Tibial nerve (tissue), 4 donors: ENCODE data around the gene ZNF74.

ENCODE experiments used
- EP300 ChIP-seq, 2 donors: sonication (generic); formaldehyde crosslinking; IDR thresholded peaks; one replicate each; pipeline ENCODE4 v1.6.1; 2017; ENCODE audit warnings: antibody characterized with exemption in 2 of 2, mild to moderate bottlenecking in 1 of 2
- POLR2A ChIP-seq, 2 donors: fragments of 450-650 bp; IDR thresholded peaks; one replicate each; pipeline ENCODE4 v1.6.1; 2017; ENCODE audit warnings: antibody characterized with exemption in 2 of 2, mild to moderate bottlenecking in 2 of 2, moderate library complexity in 2 of 2
- TF ChIP-seq, protein P1 (sequence below), 5 experiments: fragments of 200-600 bp in 3 of 5; fragments of 450-650 bp in 2 of 5; sonication (generic) in 3 of 5; IDR thresholded peaks; one replicate each; pipeline ENCODE4 v1.5.1; 2016 to 2019; ENCODE audit warnings: antibody characterized with exemption in 5 of 5, mild to moderate bottlenecking in 3 of 5, moderate library complexity in 2 of 5

DNA sequence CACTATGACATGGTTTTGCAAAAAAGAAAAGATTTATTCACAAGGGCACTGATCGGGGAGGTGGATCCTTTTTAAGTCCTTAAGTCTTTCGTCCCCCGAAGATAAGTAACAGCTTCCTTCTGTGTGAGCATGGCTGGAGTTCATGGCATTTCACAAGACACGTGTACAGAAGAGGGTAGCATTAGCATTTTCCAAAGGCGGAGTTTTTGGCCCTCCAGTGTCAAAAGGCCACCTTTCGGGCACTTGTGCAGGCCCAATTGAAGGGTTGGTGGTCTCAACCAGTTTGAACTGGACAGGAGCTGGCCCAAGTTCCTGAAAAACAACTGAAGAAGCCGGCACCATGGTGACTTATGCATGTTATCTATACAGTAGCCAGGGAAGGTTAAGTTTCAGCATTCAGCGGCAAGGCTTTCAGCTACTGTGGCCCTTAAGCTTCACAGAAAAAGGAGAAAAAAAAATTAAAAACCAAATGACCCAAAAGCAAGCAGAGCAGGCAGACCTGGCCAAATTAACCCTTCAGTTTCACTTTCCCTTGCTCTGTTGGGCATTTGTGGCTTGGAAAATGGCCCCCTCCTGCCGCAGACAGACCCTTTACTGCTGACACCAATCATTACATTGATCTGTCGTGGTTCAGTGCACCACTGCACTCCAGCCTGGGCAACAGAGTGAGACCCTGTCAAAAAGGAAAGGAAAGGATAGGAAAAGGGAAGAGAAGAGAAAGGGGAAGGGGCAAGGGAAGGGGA, 18.7 kb downstream of the ZNF74 start:
- TF ChIP-seq, protein P1, sequence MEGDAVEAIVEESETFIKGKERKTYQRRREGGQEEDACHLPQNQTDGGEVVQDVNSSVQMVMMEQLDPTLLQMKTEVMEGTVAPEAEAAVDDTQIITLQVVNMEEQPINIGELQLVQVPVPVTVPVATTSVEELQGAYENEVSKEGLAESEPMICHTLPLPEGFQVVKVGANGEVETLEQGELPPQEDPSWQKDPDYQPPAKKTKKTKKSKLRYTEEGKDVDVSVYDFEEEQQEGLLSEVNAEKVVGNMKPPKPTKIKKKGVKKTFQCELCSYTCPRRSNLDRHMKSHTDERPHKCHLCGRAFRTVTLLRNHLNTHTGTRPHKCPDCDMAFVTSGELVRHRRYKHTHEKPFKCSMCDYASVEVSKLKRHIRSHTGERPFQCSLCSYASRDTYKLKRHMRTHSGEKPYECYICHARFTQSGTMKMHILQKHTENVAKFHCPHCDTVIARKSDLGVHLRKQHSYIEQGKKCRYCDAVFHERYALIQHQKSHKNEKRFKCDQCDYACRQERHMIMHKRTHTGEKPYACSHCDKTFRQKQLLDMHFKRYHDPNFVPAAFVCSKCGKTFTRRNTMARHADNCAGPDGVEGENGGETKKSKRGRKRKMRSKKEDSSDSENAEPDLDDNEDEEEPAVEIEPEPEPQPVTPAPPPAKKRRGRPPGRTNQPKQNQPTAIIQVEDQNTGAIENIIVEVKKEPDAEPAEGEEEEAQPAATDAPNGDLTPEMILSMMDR (IDR thresholded peaks at IDR 0.05), result no peak
- no peak for TF ChIP-seq POLR2A (IDR thresholded peaks at IDR 0.05)
- TF ChIP-seq EP300 (IDR thresholded peaks at IDR 0.05), result no peak
